Stimulated activated CD4-positive, alpha-beta T cell treated with anti-CD3 and anti-CD28 coated beads, Interleukin-15, amount 100 ng/mL, for 24 hours (primary cell): ENCODE results near the gene BTNL2.
A peak's percentile ranks its signal among the peaks of the same experiment; 100 is the strongest.
"Not testable (repeated sequence)": the region's sequence is repeated elsewhere in the genome, so short reads cannot be mapped to it uniquely, and the experiment has no call there.

Experiments
- DNase-seq: peaks from one replicate; pipeline ENCODE4 v3.0.0-alpha.2; 2020

Gene BTNL2, protein sequence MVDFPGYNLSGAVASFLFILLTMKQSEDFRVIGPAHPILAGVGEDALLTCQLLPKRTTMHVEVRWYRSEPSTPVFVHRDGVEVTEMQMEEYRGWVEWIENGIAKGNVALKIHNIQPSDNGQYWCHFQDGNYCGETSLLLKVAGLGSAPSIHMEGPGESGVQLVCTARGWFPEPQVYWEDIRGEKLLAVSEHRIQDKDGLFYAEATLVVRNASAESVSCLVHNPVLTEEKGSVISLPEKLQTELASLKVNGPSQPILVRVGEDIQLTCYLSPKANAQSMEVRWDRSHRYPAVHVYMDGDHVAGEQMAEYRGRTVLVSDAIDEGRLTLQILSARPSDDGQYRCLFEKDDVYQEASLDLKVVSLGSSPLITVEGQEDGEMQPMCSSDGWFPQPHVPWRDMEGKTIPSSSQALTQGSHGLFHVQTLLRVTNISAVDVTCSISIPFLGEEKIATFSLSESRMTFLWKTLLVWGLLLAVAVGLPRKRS

DNA sequence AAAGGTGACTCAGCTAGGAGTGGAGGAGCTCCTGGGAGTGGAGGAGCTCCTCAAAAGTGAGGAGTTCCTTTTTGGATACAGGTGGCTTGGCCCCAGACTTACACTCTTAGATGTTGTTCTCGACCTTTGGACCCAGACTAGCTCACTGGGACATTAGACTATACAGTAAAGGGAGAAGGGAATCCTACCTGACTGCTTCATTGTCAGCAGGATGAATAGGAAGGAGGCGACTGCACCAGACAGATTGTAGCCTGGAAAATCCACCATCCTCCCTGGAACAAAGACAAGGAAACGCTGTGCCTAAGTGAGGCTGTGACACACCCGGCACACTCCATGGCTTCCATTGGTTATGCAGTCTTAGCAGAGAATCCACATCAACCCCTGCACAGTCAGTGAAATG is at the start of gene BTNL2:
BTNL2 (minus strand) TSS at position 325 of the 400 bp plus-strand sequence; CDS start at position 267, 58 bp downstream.
- no peak for DNase-seq

DNA sequence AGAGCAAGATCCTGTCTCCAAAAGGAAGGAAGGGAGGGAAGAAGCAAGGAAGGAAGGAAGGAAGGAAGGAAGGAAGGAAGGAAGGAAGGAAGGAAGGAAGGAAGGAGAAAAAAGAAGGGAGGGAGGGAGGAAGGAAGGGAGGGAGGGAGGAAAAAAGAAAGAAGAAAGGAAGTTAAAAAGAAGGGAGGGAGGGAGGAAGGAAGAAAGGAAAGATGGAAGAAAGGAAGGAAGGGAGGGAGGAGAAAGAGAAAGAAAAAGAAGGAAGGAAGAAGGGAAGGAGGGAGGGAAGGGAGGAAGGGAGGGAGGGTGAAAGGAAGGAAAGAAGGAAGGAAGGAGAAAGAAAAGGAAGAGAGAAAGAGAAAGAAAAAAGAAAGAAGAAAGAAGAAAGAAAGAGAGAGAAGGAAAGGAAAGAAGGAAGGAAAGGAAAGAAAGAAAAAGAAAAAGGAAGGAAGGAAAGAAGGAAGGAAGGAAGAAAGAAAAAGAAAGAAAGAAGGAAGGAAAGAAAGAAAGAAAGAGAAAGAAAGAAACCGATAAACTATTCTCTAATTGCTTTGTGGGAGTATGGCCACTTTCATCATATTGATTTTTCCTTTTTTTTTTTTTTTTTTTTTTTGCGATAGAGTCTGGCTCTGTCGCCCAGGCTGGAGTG is 42.2 kb upstream of the BTNL2 start:
- DNase-seq = no peak

DNA sequence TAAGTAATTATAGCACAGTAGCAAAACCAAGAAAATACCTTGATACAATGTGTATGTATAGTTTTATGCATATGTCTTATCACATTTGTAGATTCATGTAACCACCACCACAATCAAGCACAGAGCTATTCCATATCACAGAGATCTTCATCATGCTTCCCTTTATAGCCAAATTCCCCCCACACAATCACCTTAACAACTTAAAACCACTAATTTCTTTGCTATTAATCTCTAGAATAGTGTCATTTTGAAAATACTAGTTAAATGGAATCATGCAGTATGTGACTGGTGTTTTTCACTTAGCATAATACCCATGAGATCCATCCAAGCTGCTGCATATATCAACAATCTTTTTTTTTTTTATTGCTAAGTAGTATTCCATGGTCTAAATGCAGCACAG is 41.0 kb upstream of the BTNL2 start:
- no peak for DNase-seq

DNA sequence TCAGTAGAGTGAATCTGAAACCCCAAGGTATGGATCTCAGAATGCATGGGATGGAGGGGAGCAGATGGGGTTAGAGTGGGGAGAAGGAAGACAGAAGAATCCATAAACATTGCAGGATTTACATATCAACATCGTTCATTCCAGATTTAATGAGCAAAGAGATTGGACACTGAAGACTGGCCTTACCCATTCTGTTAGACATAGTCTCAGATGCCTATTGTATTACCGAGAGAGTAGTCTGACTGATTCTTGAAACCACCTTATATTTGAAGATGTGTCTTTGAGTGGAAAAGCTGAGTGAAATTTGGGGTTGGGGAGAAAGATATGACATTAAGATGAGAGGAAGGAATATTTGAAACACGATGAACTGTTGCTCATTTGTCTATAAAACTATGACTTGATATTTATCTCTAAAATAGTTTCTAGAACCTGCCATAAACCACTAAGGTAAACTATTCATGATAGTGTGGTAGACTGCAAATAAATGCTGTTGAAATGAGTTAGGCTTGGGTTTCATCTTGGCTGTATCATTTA is 38.4 kb upstream of the BTNL2 start:
- DNase-seq = no peak

DNA sequence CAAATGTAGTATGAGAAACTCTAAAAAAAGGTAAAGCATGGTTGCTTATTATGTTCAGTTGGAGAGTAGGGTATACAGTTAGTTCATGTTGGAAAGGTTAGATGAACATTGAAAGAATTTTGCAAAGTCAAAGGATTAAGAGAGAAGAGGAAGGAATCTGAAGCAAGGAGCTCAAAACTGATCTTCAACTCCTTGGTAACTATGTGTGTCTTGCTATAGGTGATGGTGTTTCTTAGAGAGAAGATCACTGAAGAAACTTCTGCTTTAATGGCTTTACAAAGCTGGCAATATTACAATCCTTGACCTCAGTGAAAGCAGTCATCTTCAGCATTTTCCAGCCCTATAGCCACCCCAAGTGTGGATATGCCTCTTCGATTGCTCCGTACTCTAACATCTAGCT is 37.5 kb upstream of the BTNL2 start:
- no peak for DNase-seq

DNA sequence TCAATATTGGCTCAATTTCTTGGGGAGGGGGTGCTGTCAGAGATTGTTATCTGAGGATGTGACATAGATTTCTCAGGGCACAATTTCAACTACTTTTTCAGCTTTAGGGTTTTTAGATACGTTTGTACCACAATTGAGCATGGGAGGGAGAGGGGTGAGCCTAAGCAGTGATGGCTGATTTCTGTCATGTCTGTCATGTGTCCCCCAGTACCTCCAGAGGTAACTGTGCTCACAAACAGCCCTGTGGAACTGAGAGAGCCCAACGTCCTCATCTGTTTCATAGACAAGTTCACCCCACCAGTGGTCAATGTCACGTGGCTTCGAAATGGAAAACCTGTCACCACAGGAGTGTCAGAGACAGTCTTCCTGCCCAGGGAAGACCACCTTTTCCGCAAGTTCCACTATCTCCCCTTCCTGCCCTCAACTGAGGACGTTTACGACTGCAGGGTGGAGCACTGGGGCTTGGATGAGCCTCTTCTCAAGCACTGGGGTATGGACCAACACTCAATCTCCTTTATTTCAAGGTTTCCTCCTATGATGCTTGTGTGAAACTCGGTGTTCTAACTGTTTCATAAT is 36.1 kb upstream of the BTNL2 start:
- no peak for DNase-seq

DNA sequence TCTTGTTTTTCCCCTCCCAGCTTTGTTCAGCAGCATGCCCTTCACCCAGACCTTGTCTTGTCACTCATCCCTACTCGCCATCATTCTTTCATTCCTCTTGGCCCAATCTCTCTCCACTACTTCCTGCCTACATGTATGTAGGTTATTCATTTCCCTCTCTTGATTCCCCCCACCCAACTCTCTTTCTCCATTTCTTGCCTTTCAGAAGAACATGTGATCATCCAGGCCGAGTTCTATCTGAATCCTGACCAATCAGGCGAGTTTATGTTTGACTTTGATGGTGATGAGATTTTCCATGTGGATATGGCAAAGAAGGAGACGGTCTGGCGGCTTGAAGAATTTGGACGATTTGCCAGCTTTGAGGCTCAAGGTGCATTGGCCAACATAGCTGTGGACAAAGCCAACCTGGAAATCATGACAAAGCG is 35.3 kb upstream of the BTNL2 start:
- no peak for DNase-seq

DNA sequence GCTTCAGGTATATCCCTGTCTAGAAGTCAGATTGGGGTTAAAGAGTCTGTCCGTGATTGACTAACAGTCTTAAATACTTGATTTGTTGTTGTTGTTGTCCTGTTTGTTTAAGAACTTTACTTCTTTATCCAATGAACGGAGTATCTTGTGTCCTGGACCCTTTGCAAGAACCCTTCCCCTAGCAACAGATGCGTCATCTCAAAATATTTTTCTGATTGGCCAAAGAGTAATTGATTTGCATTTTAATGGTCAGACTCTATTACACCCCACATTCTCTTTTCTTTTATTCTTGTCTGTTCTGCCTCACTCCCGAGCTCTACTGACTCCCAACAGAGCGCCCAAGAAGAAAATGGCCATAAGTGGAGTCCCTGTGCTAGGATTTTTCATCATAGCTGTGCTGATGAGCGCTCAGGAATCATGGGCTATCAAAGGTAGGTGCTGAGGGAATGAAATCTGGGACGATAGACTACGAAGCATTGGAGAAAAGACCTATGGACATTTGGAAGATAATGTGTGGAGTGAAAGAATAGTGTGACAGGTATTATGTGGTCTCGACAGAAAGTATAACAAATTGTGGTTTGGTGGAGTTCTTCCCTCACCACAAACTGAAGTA is 32.7 kb upstream of the BTNL2 start, which contains the start of gene HLA-DRA:
HLA-DRA (plus strand) TSS at position 286 of the 613 bp plus-strand sequence; CDS start at position 350, 64 bp downstream.
- no peak for DNase-seq

DNA sequence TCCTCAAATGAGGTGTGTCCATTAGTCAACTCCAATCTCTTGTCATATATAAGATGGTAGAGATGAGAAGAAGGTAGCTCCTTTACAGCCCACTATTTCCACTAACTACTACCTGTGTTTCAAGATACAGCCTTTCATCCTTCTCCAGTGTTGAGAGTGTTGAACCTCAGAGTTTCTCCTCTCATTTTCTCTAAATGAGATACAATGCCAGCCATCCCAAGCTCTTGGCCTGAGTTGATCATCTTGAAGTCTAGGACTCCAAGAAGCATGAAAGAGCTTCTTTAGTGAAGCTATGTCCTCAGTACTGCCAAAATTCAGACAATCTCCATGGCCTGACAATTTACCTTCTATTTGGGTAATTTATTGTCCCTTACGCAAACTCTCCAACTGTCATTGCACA is 32.2 kb upstream of the BTNL2 start:
- DNase-seq = no peak

DNA sequence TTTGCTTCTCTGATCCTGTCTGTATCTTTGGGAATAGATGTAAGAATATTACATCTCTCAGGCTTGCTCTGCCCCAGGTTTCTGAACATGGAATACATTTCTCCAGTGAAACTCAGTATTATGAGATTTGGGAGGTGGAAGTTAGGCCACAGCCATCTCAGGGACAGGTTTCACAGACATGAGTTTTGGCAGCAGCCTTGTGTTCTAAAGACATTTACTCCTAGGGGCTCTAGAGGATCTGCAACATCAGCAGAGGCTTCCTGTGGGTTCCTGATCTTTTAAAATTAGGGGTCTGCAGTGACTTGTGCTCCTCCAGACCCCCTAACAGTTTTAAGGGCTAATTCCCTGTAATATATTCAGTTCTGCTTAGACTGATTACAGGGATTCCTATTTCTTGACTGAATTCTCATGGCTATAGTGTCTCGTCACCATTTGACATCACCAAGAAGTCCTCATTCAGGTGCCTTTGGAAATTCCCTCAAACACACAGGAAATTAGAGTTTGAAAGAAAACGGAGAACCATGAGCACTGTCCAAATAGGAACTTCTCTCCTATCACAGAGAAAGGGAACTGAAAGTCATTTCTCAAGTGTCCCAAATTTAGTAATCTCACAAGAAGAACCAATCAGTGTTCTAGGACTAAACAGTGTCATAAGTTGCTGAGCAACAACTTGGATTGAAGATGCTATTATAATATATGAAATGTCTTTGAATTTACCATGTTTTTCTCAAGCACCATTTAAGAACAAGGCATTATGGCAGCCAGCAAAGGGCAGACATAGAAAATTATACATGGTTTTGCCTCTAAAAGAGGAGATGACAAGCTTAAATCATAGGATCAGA is 30.2 kb upstream of the BTNL2 start:
- no peak for DNase-seq

DNA sequence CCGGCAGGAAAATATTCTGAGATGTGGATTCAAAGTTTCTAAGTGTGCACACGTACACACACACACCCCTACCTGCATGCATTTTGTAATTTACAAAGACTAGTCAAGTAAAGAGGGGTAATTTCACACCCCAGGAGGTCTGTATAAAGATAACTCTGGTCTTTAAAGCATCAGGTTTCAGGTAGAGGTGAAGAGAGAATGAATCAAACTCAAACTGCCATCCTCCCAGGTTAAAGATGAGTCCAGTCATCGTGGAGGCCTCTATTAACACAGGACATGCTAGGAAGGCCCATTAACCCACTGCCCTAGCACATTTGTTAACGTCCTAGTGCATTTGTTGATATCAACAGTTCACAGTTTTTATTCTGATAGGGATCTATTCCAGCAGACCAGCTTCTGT is 29.2 kb upstream of the BTNL2 start:
- no peak for DNase-seq

DNA sequence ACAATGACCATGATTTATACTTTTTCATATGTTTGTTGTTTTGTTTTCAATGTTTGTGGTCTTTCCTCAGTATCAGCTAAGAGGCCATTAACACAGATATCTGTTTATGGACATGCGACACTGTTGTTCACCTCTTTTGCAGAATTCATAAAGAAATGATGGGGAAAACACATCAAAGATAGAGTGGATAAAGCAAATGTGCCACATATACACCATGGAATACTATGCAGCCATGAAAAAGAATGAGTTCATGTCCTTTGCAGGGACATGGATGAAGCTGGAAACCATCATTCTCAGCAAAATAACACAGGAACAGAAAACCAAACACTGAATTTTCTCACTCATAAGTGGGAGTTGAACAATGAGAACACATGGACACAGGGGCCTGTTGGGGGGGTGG is 27.0 kb upstream of the BTNL2 start:
- DNase-seq = not testable (repeated sequence)

DNA sequence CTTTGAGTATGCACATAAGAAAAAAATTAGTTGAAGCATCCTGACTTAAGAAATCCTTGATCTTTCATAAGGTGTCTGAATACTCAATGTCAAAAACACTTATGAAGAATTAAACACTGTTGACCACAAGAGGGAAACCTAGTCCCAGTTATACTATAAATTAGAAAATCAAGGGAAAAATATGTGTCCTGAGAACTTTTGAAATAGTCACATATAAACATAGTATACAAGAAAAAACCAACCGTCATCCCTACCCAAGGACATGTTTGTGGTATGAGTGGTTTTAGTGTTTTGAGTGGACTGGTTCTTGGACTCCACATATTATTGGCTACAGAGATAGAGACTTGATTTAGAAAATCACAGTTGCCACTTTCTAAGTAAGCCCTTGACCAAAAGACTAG is 25.1 kb upstream of the BTNL2 start:
- no peak for DNase-seq

DNA sequence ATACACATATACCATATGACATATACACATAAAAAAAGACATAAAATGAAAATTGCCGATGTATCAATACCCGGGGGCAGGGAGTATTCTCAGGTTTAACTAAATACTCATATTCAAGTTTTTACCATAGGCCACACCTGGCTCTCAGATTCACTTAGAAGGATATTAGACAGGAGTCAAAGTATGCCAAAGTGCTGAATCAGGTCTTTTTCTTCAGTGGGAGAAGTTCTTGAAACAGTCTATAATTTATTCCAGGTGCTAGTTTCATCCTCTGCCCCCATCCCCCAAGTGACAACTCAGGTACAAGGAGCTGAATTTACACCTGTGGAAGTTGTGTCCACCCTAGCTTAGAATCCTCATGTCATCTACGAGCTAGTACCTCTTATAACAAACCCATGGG is 24.2 kb upstream of the BTNL2 start:
- DNase-seq = no peak

DNA sequence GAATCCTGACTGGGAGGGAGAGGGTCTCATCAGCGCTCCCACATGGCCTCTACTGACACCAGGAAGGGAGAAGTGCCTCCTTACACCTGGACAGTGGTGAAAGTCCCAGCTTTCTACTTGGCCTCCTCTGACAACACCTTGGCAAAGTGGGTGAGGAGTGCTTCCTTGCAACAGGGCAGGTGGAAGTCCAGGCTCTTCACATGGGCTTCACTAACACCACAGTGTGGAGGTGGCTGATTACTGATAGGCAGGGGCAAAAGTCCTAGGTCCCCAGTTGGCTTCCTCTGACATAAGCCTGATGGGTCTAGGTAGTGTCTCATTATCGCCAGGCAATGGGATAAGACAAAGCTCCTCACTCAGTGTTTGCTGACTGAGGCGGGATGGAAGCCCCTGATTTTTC is 23.2 kb upstream of the BTNL2 start:
- no peak for DNase-seq

DNA sequence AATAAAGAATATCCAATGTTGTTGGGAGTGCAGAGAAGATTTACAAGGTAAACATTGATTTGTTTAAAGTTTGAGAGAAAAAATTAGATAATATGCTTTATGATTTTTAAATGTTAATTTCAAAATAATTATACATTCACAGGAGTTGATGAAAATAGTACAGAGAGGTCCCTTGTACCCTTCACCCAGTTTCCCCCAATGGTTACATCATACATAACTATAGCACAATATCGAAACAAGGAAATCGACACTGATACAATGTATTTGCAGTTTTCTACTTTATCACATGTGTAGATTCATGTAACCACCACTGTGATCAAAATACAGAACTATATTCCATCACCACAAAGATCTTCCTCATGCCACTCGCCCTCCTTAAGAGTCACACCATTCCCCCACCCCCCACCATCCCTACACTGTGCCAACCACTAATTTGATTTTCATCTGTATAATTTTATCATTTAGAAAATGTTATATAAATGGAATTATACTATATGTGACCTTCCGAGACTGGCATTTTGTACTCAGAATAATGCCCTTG is 21.0 kb upstream of the BTNL2 start:
- DNase-seq = no peak

DNA sequence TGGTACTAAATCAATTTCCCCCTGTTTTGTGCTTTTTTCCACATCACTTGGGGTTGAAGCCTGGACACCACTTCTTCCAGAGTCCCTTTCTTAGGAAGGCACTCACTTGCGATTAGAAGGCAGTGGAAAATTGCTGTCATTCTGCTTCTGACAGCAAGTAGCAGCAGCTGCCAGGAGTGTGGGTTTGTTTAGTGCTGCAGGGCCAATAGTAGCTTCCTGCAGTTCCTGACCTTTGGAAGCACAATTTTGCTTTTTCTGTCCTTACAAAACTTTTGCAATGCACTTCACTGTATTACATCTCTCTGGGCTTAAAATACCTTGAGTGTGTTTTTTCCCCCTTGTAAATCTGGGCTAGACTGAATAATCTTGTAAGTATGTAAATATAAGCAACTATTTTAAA is 20.2 kb upstream of the BTNL2 start:
- DNase-seq = no peak

DNA sequence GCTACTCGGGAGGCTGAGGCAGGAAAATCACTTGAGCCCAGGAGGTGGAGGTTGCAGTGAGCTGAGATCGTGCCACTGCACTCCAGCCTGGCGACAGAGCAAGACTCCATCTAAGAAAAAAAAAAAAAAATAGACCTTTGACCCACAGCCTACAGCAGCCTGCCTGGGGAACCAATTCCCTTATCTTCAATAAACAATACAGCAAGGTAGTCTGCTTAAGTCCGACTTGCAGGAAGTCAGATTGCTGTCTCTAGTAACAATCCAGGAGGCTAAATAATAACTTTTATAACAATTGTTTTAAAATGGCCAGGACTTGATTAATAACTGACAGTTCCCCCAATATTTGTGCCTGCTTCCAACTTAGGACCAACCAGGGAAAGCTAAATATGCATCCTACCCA is 19.4 kb upstream of the BTNL2 start:
- DNase-seq = no peak

DNA sequence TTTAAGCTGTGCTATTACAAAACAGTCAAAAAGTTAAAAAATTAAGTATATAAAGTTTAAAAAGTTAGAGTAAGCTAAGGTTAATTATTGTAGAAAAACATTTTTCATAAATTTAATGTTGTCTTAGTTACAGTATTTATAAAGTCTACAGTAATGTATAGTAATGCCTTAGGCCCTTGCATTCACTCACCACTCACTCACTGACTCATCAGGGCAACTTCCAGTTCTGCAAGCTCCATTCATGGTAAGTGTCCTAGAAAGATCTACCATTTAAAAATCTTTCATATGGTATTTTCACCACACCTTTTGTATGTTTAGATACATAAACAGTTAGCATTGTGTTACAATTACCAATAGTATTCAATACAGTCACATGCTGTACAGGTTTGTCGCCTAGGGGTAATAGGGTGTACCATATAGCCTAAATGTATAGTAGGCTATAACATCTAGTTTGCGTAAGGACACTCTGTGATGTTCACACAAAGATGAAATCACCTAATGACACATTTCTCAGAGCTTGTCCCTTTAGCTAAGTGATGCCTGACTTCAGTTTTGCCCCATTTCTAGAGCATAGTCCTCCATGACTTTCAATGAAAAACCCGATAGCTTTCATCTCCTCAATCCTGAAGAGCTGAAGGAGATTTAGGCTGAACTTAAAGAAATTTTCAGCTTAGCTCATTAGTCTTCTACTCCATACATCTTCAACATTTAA is 17.8 kb upstream of the BTNL2 start:
- no peak for DNase-seq

DNA sequence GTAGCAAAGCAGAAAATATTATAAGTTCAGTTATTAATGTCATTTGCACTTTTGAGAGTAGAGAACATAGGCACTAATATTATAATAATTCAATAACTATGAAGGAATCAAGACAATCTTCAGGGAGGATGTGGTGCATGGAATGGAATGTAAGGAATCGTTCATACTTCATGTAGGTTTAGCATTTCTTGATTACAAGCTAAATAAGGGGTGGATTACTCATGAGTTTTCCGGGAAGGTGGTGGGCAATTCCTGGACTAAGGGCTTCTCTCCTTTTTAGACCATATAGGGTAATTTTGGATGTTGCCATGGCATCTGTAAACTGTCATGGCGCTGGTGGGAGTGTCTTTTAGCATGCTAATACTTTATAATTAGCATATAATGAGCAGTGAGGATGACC is 9.1 kb upstream of the BTNL2 start:
- DNase-seq = no peak

DNA sequence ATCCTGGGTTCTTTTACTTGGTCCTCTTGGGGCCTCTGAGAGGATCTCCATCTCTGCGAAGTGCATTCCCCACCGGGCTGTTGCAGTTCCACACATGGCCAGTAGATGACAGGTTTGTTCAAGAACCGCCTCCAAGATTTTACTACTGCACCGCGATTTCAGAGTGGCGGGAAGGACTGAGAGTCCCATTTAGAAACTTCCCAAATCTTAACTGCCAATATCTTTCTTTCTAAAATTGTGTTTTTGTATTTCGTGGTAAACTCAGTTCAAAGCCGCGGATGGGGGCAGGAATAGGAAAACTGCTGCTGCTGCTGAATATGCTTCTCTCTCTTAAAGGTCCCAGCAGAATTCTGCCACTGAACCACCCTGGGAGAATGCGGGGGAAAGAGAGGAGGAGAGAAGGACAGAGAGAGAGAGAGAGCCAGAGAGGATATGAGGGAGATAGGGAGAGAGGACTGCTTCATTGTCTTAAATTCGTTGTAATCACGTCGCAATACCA is 8.6 kb upstream of the BTNL2 start:
- peak; percentile 85 for DNase-seq
